ENCODE measurements around the gene SLAIN1.

- TF ChIP-seq POLR2A (IDR thresholded peaks at IDR 0.05): no peak
- no peak for TF ChIP-seq CTCF (IDR thresholded peaks at IDR 0.05)
Observed at GRCh38 chr13:77740097-77740735, 42.7 kb downstream of the SLAIN1 start.
